ENCODE data around the gene GDF10.

The GDF10 gene

DNA sequence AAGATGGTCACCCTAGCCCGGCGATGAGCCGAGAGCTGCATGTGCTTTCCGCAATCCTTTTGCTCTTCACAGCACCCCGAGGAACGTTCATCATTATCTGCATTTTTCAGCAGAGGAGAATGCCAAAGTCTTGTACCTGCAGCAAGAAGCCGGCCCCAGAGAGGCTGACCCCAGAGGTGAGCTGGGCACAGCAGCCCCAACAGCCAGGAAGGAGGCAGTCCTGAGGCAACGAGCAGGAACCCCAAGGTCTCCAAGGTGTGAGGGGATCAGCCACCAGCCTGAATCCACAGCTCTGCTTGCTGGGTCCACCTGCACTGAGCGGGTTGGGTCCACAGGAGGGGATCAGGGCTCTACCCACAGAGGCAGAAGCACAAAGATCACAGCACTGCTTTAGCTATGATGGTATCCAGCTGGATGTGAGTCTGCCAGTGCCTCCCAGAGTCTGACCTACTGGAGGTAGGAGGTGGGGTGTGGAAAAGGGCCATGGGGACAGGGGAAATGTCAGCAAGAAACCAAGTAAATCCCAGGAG is 16.8 kb upstream of the GDF10 start:
- Histone ChIP-seq H3K9ac (ENCODE audit: low read depth, low read length, poor library complexity, severe bottlenecking) (peak overlapping the region; percentile 1), H4K20me1 (ENCODE audit: insufficient read depth, low read length, poor library complexity, severe bottlenecking) (no peaks in the 10 kb centered on the region), H3K9me2 (replicated peaks; ENCODE audit: low read depth, low read length) (no peaks in the 10 kb centered on the region), H3K4me1 (ENCODE audit: insufficient read depth, low read length, poor library complexity, severe bottlenecking) (peaks cover 58% of the 10 kb centered on the region), H3K27me3 (ENCODE audit: insufficient read depth, low read length, poor library complexity, severe bottlenecking) (no peaks in the 10 kb centered on the region), H3K4me3 (ENCODE audit: low read length, poor library complexity, severe bottlenecking) (no peak overlapping the region), H2AFZ (ENCODE audit: low read length) (no peak overlapping the region), H3K9me3 (ENCODE audit: insufficient read depth, low read depth, low read length) (no peaks in the 10 kb centered on the region), H3K36me3 (ENCODE audit: insufficient read depth, low read length) (no peaks in the 10 kb centered on the region), H3K4me2 (ENCODE audit: low read depth, low read length, poor library complexity, severe bottlenecking) (no peak overlapping the region), H3F3A (ENCODE audit: low read depth) (no peaks in the 10 kb centered on the region), H3K79me2 (ENCODE audit: insufficient read depth, low read length) (no peaks in the 10 kb centered on the region)
- no peak for TF ChIP-seq EZH2phosphoT487 (IDR thresholded peaks at IDR 0.05; ENCODE audit: borderline replicate concordance)

DNA sequence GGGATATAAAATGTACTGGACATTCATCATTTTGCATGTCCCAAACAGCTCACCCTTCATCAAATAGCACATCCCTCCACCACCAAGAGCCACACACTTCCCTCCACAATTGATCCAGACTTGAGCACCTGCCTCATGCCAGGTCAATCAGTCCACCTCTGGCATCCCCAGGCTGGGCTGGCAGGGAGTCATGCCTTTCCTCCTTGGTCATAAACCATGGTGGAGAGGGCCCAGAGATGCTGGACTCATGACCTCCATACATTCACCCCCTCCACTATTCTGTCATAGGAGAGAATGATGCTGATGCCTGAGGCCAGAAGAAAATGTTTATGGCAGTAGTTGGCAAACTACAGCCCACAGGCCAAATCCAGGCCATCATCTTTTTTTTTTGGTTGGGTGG is 16.1 kb upstream of the GDF10 start:
- Histone ChIP-seq H3K9me3 (ENCODE audit: insufficient read depth, low read depth, low read length) (no peaks in the 10 kb centered on the region), H3K4me2 (ENCODE audit: low read depth, low read length, poor library complexity, severe bottlenecking) (no peak overlapping the region), H3F3A (ENCODE audit: low read depth) (no peaks in the 10 kb centered on the region), H4K20me1 (ENCODE audit: insufficient read depth, low read length, poor library complexity, severe bottlenecking) (no peaks in the 10 kb centered on the region), H3K79me2 (ENCODE audit: insufficient read depth, low read length) (no peaks in the 10 kb centered on the region), H3K27me3 (ENCODE audit: insufficient read depth, low read length, poor library complexity, severe bottlenecking) (no peaks in the 10 kb centered on the region), H3K4me1 (ENCODE audit: insufficient read depth, low read length, poor library complexity, severe bottlenecking) (peaks cover 51% of the 10 kb centered on the region), H3K4me3 (ENCODE audit: low read length, poor library complexity, severe bottlenecking) (no peak overlapping the region), H3K9me2 (replicated peaks; ENCODE audit: low read depth, low read length) (no peaks in the 10 kb centered on the region), H3K9ac (ENCODE audit: low read depth, low read length, poor library complexity, severe bottlenecking) (no peak overlapping the region), H2AFZ (ENCODE audit: low read length) (no peak overlapping the region), H3K36me3 (ENCODE audit: insufficient read depth, low read length) (no peaks in the 10 kb centered on the region)
- TF ChIP-seq, protein P1, sequence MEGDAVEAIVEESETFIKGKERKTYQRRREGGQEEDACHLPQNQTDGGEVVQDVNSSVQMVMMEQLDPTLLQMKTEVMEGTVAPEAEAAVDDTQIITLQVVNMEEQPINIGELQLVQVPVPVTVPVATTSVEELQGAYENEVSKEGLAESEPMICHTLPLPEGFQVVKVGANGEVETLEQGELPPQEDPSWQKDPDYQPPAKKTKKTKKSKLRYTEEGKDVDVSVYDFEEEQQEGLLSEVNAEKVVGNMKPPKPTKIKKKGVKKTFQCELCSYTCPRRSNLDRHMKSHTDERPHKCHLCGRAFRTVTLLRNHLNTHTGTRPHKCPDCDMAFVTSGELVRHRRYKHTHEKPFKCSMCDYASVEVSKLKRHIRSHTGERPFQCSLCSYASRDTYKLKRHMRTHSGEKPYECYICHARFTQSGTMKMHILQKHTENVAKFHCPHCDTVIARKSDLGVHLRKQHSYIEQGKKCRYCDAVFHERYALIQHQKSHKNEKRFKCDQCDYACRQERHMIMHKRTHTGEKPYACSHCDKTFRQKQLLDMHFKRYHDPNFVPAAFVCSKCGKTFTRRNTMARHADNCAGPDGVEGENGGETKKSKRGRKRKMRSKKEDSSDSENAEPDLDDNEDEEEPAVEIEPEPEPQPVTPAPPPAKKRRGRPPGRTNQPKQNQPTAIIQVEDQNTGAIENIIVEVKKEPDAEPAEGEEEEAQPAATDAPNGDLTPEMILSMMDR (conservative IDR thresholded peaks at IDR 0.05; ENCODE audit: low read length): no peak
- TF ChIP-seq EZH2phosphoT487 (IDR thresholded peaks at IDR 0.05; ENCODE audit: borderline replicate concordance): no peak

DNA sequence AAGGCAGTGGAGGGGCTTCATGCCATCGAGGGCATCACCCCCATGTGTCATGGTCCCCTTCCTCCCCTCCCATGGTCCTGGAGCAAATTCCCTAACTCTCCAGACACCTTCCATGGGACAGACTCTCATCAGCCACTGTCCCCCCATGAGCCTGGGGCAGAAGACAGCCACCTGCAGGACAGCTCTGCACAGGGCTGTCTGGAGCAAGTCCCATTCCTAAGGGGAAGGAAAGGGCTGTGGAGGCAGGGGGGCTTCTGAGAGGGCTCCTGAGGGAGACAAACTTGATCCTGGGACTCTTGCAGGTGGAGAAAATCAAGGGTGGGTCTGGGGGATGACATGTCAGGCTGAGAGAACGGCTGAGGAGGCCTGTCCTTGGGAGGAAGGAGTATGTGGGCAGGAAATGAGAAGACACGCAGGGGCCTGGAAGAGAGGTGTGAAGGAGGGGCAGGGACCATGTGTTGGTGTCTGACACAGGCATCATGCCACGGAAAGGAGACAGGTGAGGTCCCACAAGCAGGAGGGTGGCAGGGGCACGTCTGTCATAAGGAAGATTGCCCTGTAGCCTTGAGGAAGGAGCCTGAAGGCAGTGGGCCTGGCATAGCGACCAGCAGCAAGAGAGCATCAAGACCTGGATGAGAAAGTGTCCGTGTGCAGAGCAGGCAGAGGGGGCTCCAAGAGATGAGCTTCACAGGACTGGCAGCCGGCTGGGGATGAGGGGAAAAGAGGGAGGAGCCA is 14.4 kb upstream of the GDF10 start:
- Histone ChIP-seq H3K27me3 (ENCODE audit: insufficient read depth, low read length, poor library complexity, severe bottlenecking) (no peaks in the 10 kb centered on the region), H3F3A (ENCODE audit: low read depth) (no peaks in the 10 kb centered on the region), H3K4me1 (ENCODE audit: insufficient read depth, low read length, poor library complexity, severe bottlenecking) (peaks cover 43% of the 10 kb centered on the region), H3K36me3 (ENCODE audit: insufficient read depth, low read length) (no peaks in the 10 kb centered on the region), H2AFZ (ENCODE audit: low read length) (no peak overlapping the region), H3K9ac (ENCODE audit: low read depth, low read length, poor library complexity, severe bottlenecking) (peak overlapping the region; percentile 68), H3K9me3 (ENCODE audit: insufficient read depth, low read depth, low read length) (no peaks in the 10 kb centered on the region), H3K4me2 (ENCODE audit: low read depth, low read length, poor library complexity, severe bottlenecking) (peak overlapping the region; percentile 48), H4K20me1 (ENCODE audit: insufficient read depth, low read length, poor library complexity, severe bottlenecking) (no peaks in the 10 kb centered on the region), H3K4me3 (ENCODE audit: low read length, poor library complexity, severe bottlenecking) (no peak overlapping the region), H3K9me2 (replicated peaks; ENCODE audit: low read depth, low read length) (no peaks in the 10 kb centered on the region), H3K79me2 (ENCODE audit: insufficient read depth, low read length) (no peaks in the 10 kb centered on the region)
- no peak for TF ChIP-seq EZH2phosphoT487 (IDR thresholded peaks at IDR 0.05; ENCODE audit: borderline replicate concordance)
- TF ChIP-seq, protein P1 (conservative IDR thresholded peaks at IDR 0.05; ENCODE audit: low read length): no peak
